ENCODE results near the gene ERC1.

The ERC1 gene

DNA sequence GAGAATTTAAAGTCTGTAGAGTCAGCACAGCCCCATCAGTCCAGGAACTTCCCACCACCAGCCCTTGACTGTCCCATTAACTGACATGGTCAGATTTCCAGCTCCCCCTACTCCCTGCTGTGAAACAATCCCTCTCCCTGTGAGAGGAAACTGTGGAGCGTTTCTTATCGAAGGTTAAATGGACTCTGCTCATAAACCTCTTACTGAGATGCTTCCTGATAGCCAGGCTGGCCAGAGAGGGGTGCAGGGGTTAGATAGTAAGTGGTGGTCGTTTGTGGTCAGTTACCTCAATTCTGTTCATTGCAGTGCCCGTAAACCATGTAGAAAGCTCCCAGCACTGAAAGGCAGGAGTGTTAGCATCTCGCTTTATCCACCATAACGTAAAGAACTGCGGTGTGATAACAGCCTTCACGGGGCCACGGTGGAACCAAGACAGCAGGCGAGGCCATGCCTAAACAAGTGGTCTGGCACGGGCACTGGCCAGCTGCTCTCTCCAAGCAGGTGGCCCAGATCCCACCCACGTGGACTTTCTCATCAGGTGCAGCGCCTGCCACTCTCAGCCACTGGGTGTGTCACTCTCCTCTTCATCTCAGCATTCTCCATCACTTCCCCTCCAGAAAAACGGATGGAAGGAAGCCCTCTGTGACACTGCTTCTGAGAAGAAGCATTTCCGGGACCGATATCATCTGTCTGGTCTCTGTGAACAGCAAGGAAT is 501.1 kb downstream of the ERC1 start:
- DNase-seq (ENCODE audit: low read depth) = no peak

DNA sequence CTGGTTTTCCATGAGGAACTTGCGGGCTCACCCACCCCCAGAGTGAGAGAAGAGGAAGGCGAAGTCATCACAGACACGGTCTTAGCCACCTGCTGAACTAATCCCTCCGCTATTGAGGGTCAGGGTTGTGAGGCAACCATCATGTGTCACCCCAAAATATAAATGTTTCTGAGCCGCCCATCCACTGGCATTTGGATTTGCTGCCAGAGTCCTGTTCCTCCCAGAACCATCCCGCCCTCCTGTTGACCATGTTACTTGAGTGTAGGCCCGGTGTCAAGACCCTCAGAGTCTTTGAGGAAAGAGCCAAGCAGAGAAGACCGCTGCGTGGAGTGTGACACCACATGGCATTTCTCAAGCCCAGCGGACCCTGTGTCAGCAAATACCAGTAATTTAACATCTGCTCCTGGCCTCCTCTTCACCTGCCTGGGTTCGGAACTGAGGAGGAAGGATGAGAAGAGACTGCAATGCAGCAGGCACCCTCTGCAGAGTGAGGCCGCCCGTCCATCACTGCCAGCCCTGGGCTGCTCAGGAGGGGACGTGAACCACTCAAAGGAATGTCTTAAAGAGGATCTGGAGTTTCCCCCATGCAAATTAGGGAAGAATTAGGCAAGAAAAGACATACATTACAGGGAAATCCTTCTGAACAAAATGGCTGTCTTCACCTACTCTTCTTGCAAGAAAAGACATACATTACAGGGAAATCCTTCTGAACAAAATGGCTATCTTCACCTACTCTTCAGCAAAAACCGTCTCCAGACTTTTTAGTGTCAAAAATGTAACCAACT is 502.9 kb downstream of the ERC1 start:
- no peak for DNase-seq (ENCODE audit: low read depth)

- no peak for DNase-seq (ENCODE audit: low read depth)
These were observed 503.8 kb downstream of the ERC1 start for GRCh38 chr12:1494856-1495255.

GRCh38 chr12:1496162-1496900 is 505.3 kb downstream of the ERC1 start:
- DNase-seq (ENCODE audit: low read depth) = no peak

DNA sequence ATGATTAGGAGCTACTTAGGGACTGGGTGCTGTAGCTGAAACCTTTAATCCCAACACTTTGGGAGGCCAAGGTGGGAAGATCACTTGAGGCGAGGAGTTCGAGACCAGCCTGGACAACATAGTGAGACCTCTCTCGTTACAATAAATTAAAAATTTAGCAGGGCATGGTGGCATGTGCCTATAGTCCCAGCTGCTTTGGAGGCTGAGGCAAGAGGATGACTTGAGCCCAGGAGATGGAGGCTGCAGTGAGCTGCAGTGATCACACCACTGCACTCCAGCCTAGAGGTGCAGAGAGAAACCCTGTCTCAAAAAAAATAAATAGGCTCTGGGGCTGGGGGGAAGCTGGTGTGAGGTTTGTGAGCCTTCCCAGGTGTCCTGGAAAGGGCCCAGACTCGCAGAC is 506.1 kb downstream of the ERC1 start:
- no peak for DNase-seq (ENCODE audit: low read depth)

- DNase-seq (ENCODE audit: low read depth) = no peak
These were observed 507.2 kb downstream of the ERC1 start for GRCh38 chr12:1498199-1498740.

GRCh38 chr12:1499351-1499750 is 508.3 kb downstream of the ERC1 start:
- no peak for DNase-seq (ENCODE audit: low read depth)

DNA sequence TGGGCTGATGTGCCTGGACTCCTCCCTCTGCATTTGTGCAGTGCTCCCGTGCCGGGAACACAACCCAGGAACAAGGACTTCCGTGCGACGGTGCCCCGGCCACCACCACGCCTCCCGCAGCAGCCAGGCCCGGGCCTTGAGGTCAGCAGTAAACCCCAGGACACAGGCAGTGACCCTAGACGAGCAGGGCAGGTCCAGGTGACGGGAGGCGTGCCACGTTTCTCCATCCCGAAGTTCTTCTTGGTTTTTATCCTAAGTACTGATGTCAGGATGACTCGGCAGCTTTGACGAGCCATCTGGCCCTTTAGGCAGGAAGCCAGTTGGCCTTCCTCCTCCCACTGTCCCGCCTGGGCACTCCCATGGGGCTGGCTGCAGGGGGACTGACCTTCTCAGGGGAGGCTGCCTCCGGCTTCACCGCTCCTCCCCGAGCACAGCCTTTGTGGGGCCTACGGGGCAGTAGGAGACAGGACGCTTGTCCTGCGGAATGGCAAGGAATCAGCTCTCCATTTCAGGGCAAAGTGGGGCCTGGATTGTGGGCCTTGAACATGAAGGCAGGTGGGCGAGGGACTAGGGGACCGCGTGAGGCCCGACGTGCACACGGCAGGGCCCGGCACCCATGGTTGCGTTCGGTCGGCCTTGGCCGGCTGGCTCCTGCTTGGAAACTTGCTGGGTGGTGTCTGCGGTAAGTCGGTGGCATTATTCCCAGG is 509.2 kb downstream of the ERC1 start:
- no peak for DNase-seq (ENCODE audit: low read depth)

GRCh38 chr12:1501001-1501400 is 510.0 kb downstream of the ERC1 start:
- DNase-seq (ENCODE audit: low read depth) = no peak

DNA sequence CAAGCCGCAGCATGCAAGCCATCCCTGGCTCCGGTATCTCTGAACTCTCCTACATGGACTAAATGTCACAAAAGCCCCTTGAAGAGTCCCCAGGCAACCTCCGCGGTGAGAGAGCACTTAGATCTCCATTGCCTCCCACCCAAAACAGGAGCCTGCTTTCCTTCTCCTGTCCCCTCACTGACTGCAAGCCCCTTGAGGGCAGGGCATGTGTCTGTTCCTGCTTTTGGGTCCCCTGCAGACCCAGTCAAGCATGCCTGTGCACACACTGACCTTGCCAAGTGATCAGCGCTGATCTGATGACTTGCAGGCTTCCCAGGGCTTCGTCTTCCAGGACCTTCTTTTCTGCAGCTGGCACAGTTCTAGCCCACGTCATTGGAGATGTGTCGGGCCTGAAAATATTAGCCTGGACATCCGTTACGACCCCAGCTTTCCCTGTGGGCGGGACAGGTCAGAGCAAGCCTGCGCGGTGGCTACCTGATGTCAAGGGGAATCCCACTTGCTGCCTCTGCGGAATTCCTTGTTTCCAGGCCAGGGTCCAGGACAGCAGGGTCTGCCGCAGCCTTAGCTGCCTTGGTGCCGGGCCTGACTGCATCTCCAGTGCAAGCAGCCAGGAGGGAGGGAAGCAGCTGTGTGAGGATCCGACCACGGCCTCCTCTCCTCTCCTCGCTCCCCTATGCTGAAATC is 510.8 kb downstream of the ERC1 start:
- DNase-seq (ENCODE audit: low read depth) = no peak

DNA sequence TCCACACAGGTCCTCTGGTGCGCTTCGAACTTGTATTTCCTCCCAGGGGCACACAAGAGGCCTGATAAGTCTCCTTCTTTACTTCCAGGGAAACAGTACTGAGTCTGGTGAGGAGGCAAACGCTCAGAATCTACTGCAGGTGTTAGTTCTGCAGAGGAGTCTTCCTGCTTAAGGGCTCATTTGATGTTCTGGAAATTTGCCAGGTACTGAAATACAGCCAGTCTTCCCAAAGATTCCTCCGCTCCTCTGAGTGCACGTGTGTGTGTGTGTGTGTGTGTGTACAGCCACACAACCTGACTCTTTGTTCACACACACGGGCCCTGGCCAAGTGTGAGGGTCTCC is 511.3 kb downstream of the ERC1 start:
- no peak for DNase-seq (ENCODE audit: low read depth)

DNA sequence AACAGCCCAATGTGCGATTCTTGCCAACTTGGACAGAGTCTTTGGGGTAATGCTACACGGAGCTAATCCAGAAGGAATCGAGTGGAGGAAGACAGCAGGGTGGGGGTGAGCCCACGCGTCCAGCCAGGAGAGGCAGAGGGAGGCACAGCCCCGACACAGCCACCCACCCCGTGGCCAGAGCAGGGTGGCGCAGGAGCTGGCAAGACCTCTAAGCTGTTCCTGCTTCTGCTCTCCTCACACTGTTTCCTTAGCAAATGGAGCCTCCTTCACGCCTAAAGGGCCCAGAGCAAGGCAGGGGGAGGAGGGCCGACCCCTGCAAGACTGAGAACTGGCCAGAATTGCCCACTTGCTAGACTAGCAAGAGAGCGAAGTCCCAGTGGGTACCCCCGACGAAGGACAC is 511.8 kb downstream of the ERC1 start:
- DNase-seq (ENCODE audit: low read depth) = no peak

- DNase-seq (ENCODE audit: low read depth) = no peak
These were observed 512.3 kb downstream of the ERC1 start for GRCh38 chr12:1503281-1503711.

DNA sequence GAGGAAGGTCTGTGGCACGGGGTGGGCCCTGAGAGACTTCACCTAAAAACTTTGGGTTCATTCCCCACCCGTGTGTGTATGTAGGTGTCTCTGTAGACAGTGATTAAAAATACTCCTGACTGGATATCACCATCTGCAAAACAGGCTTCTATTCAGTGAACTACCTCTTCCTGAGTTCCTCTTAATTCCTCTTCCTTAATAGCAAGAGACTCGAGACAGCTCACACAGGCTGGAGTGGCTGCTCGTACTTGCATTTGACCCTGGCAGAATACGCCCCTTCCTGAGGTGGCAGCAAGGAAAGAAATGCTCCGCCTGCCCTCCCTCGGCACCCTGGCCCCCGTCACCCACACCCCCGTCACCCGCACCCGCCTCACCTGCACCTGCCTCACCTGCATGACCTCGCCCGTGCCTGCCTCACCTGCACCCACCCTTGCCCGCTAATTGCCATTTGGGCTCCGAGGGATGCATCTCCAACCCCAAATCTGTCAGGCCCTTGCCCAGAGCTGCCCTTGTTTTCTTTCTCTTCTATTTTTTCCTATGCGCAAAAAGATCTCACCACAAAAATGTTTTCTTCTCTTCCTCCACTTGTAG is 513.4 kb downstream of the ERC1 start:
- DNase-seq (ENCODE audit: low read depth) = no peak

DNA sequence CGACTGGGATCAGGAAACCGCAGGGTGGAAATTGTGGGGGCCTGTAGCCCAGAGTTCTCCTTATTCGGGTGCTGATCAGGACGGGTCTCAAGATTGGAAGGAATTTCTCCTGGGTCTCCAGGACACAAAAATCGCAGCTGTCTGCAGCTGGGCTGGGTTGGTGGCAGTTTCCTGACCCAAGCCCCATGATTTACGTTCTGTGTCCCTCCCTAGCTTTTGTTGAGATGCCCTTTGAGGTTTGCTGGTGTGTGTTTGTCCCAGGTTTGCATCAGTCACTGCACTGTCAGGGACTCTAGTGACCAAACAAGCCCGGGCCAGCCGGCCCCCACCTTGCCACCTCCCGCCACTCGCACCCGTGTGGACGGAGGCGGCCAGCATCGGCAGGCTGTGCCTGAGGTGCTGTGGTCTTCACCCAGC is 513.9 kb downstream of the ERC1 start:
- DNase-seq (ENCODE audit: low read depth) = no peak

GRCh38 chr12:1505576-1505975 is 514.6 kb downstream of the ERC1 start:
- no peak for DNase-seq (ENCODE audit: low read depth)

- no peak for DNase-seq (ENCODE audit: low read depth)
These were observed 516.3 kb downstream of the ERC1 start for GRCh38 chr12:1507308-1507707.

- DNase-seq (ENCODE audit: low read depth) = no peak
These were observed 518.5 kb downstream of the ERC1 start for GRCh38 chr12:1509413-1510052.

DNA sequence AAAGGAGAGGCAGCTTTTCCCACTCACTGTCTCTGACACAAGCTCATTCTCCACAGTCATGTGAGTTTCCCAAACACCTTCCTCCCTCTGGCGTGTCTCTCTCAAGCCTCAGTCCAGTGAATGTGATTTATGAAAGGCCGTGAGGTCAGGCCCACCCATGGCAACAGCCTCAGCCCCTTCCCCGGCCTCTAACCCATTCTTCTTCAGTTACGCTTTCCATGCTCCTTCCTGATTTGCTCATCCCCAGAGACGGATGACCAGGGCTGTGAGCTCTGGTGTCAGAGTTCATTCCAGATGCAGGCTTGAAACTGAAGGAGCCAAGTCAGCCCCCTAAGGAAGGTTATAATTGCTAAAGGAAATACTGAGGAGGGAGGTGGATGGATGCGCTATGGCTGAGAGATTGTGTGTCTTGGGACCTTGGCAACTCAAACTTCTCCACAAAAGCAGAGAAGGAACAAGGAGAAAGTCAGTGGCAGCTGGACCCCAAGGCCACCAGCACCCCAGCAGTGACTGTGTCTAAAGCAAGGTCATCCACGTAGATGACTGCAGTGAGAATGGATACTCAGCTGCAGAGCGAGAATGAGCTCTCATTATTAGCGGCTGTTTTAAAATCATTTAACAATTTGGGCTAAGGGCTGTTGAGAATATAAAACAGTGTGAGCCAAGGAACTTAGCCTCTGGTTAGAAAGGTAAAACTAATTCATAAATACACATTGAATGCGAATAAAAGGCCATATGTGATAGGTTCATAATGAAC is 519.2 kb downstream of the ERC1 start:
- DNase-seq (ENCODE audit: low read depth) = no peak

GRCh38 chr12:1515010-1515409 is 524.0 kb downstream of the ERC1 start:
- DNase-seq (ENCODE audit: low read depth) = no peak

Data from activated T-cell treated with anti-CD3 and anti-CD28 coated beads for 48 hours (primary cell).